H9 (cell line): Measurements from ENCODE around the gene ROBO4. TPM values are rescaled to one million over a fixed set of nuclear protein-coding genes. Genes with fewer than 3 reads are reported as not detected.

Source experiments
- DNase-seq: peaks from one replicate; pipeline ENCODE4 v3.0.0-alpha.2; 2017
- H2AFZ ChIP-seq: one replicate; pipeline ENCODE4 v1.6.1; 2013; ENCODE audit warnings: mild to moderate bottlenecking, low read length, control low read depth, moderate library complexity
- H2AK5ac ChIP-seq: 2 replicates; pipeline ENCODE4 v1.6.1; 2013; ENCODE audit warnings: low read length, control low read depth, mixed read lengths; ENCODE audit not compliant: insufficient read length
- H2BK120ac ChIP-seq: one replicate; pipeline ENCODE4 v1.6.1; 2013; ENCODE audit warnings: low read depth, mild to moderate bottlenecking, low read length, control low read depth, inconsistent platforms; ENCODE audit not compliant: poor library complexity, severe bottlenecking
- H2BK12ac ChIP-seq: 2 replicates; pipeline ENCODE4 v1.6.1; 2013; ENCODE audit warnings: low read length, control low read depth, mixed read lengths, low read depth; ENCODE audit not compliant: insufficient read length
- H2BK15ac ChIP-seq: 2 replicates; pipeline ENCODE4 v1.6.1; 2013; ENCODE audit warnings: low read depth, low read length, control low read depth
- H2BK20ac ChIP-seq: one replicate; pipeline ENCODE4 v1.6.1; 2013; ENCODE audit warnings: low read depth, mild to moderate bottlenecking, low read length, control low read depth, inconsistent platforms; ENCODE audit not compliant: poor library complexity, severe bottlenecking
- H2BK5ac ChIP-seq: 2 replicates; pipeline ENCODE4 v1.6.1; 2013; ENCODE audit warnings: low read length, control low read depth, mixed read lengths; ENCODE audit not compliant: insufficient read length
- H3K14ac ChIP-seq: 2 replicates; pipeline ENCODE4 v1.6.1; 2013; ENCODE audit warnings: low read length, control low read depth; ENCODE audit not compliant: insufficient read depth
- H3K18ac ChIP-seq: 2 replicates; pipeline ENCODE4 v1.6.1; 2013; ENCODE audit warnings: low read depth, mild to moderate bottlenecking, mixed read lengths, low read length, control low read depth; ENCODE audit not compliant: insufficient read length
- H3K23ac ChIP-seq: 2 replicates; pipeline ENCODE4 v1.6.1; 2013; ENCODE audit warnings: low read length, control low read depth, mixed read lengths, low read depth; ENCODE audit not compliant: insufficient read length
- H3K23me2 ChIP-seq: 2 replicates; pipeline ENCODE4 v1.6.1; 2013; ENCODE audit warnings: low read depth, mild to moderate bottlenecking, mixed read lengths, low read length, control low read depth; ENCODE audit not compliant: insufficient read length, poor library complexity, severe bottlenecking
- H3K27ac ChIP-seq: 2 replicates; pipeline ENCODE4 v1.5.1; 2013; ENCODE audit warnings: low read length, control low read depth, mixed read lengths, low read depth; ENCODE audit not compliant: insufficient read length
- H3K27me3 ChIP-seq: 2 replicates; pipeline ENCODE4 v1.6.1; 2013; ENCODE audit warnings: low read length, control low read depth, inconsistent platforms; ENCODE audit not compliant: insufficient read depth
- H3K4ac ChIP-seq: 2 replicates; pipeline ENCODE4 v1.6.1; 2013; ENCODE audit warnings: low read depth, mild to moderate bottlenecking, control low read depth, inconsistent platforms, low read length, moderate library complexity
- H3K4me1 ChIP-seq: 2 replicates; pipeline ENCODE4 v1.6.1; 2013; ENCODE audit warnings: low read length, control low read depth, inconsistent platforms; ENCODE audit not compliant: insufficient read depth
- H3K4me2 ChIP-seq: 2 replicates; pipeline ENCODE4 v1.6.1; 2013; ENCODE audit warnings: low read length, control low read depth, mixed read lengths; ENCODE audit not compliant: insufficient read length, insufficient read depth
- H3K56ac ChIP-seq: 2 replicates; pipeline ENCODE4 v1.6.1; 2013; ENCODE audit warnings: low read depth, mild to moderate bottlenecking, mixed read lengths, low read length, control low read depth; ENCODE audit not compliant: insufficient read length
- H3K79me1 ChIP-seq: 2 replicates; pipeline ENCODE4 v1.6.1; 2013; ENCODE audit warnings: low read depth, mild to moderate bottlenecking, moderate library complexity, low read length, control low read depth, inconsistent platforms; ENCODE audit not compliant: insufficient read depth, poor library complexity, severe bottlenecking
- H3K79me2 ChIP-seq: 2 replicates; pipeline ENCODE4 v1.6.1; 2013; ENCODE audit warnings: low read length, control low read depth, inconsistent platforms; ENCODE audit not compliant: insufficient read depth
- H3K9ac ChIP-seq: 2 replicates; pipeline ENCODE4 v1.6.1; 2013; ENCODE audit warnings: low read length, control low read depth, mixed read lengths; ENCODE audit not compliant: insufficient read length; ENCODE audit errors: extremely low read depth
- H3K9me3 ChIP-seq: one replicate; pipeline ENCODE4 v1.6.1; 2013; ENCODE audit warnings: low read depth, low read length, inconsistent platforms; ENCODE audit not compliant: control insufficient read depth
- H3T11ph ChIP-seq: one replicate; pipeline ENCODE4 v1.6.1; 2013; ENCODE audit warnings: mild to moderate bottlenecking, low read length, control low read depth, inconsistent platforms
- H4K20me1 ChIP-seq: one replicate; pipeline ENCODE4 v1.6.1; 2013; ENCODE audit not compliant: control insufficient read depth, insufficient read length, insufficient read depth
- H4K5ac ChIP-seq: 2 replicates; pipeline ENCODE4 v1.6.1; 2013; ENCODE audit warnings: low read depth, mild to moderate bottlenecking, mixed read lengths, low read length, control low read depth; ENCODE audit not compliant: insufficient read length
- H4K8ac ChIP-seq: replicated peaks from 2 replicates; pipeline ENCODE4 v1.6.1; 2013; ENCODE audit warnings: low read length, control low read depth, mixed read lengths, low read depth; ENCODE audit not compliant: insufficient read length
- H4K91ac ChIP-seq: 2 replicates; pipeline ENCODE4 v1.6.1; 2013; ENCODE audit warnings: low read depth, mild to moderate bottlenecking, moderate library complexity, mixed read lengths, low read length, control low read depth; ENCODE audit not compliant: insufficient read length
- H3K27ac Mint-ChIP-seq, 3 experiments: 2 replicates in 2 of 3; 3 replicates in 1 of 3; pipeline ENCODE4 v1.8.0; 2020 to 2021; ENCODE audit warnings: mixed read lengths in 3 of 3, mild to moderate bottlenecking in 1 of 3, moderate library complexity in 1 of 3
- H3K27me3 Mint-ChIP-seq: 2 replicates; pipeline ENCODE4 v1.8.0; 2021; ENCODE audit warnings: low read depth, mild to moderate bottlenecking, moderate library complexity, mixed read lengths
- H3K36me3 Mint-ChIP-seq, 3 experiments: 2 replicates in 2 of 3; 3 replicates in 1 of 3; pipeline ENCODE4 v1.8.0; 2020 to 2021; ENCODE audit warnings: low read depth in 3 of 3, mixed read lengths in 3 of 3; ENCODE audit not compliant: insufficient read depth in 1 of 3
- H3K4me1 Mint-ChIP-seq, 2 experiments: 2 replicates each; pipeline ENCODE4 v1.8.0; 2020; ENCODE audit warnings: mixed read lengths in 2 of 2
- H3K4me3 Mint-ChIP-seq, 2 experiments: 2 replicates in 1 of 2; 3 replicates in 1 of 2; pipeline ENCODE4 v1.8.0; 2020 to 2021; ENCODE audit warnings: mild to moderate bottlenecking in 2 of 2, mixed read lengths in 2 of 2, moderate library complexity in 1 of 2
- H3K9me3 Mint-ChIP-seq, 2 experiments: 2 replicates in 1 of 2; 3 replicates in 1 of 2; pipeline ENCODE4 v1.8.0; 2020; ENCODE audit warnings: mild to moderate bottlenecking in 2 of 2, mixed read lengths in 2 of 2, moderate library complexity in 1 of 2
- CTCF ChIP-seq: fragments of 200-600 bp; sonication (generic); conservative IDR thresholded peaks from 3 replicates; pipeline ENCODE4 v1.8.0; 2021; ENCODE audit warnings: antibody characterized with exemption, mild to moderate bottlenecking
- WGBS: extraction: QIAGEN DNeasy Blood & Tissue Kit; methylation state at CpG from one replicate; pipeline ENCODE4 v1.1.7; 2013; ENCODE audit warnings: missing lambda C conversion rate, low lambda C conversion rate, mixed read lengths; ENCODE audit not compliant: insufficient read length; ENCODE audit errors: extremely low coverage; 5-methylcytosine and 5-hydroxymethylcytosine counted together
- total RNA-seq: library from RNA; stranded (reverse); gene quantifications from 2 replicates; pipeline ENCODE4 v1.2.1, GENCODE V29; 2021

Gene ROBO4
- total RNA-seq, 1 experiment from 2014 or later = not detected

GRCh38 chr11:124938206-124938765 is 40.6 kb upstream of the ROBO4 start:
- Histone ChIP-seq H3K4me1 (no peaks in the 10 kb centered on the region), H4K20me1 (no peaks in the 10 kb centered on the region), H3K79me1 (no peaks in the 10 kb centered on the region), H3K9ac (no peak overlapping the region), H4K8ac (no peak overlapping the region), H2AK5ac (no peak overlapping the region), H4K91ac (no peak overlapping the region), H3K4me2 (no peak overlapping the region), H2AFZ (no peak overlapping the region), H2BK5ac (no peak overlapping the region), H3K14ac (no peak overlapping the region), H2BK12ac (no peak overlapping the region), H2BK15ac (no peak overlapping the region), H3K9me3 (no peaks in the 10 kb centered on the region), H4K5ac (no peak overlapping the region), H3K27ac (no peak overlapping the region), H3K56ac (no peak overlapping the region), H3K27me3 (no peaks in the 10 kb centered on the region; the same call in 1 of the 2 replicates), H3K23me2 (no peaks in the 10 kb centered on the region), H3K23ac (no peak overlapping the region), H3K4ac (no peak overlapping the region), H3K18ac (no peak overlapping the region), H2BK120ac (no peak overlapping the region), H3T11ph (no peak overlapping the region), H2BK20ac (no peak overlapping the region), H3K79me2 (no peaks in the 10 kb centered on the region)
- Mint-ChIP-seq H3K9me3 (no peaks in the 10 kb centered on the region), H3K4me1 (peaks cover 0 to 9% of the 10 kb centered on the region in 2 experiments; a peak in 1 of 4 replicates), H3K27ac (no peak overlapping the region), H3K36me3 (no peaks in the 10 kb centered on the region), H3K4me3 (no peak overlapping the region), H3K27me3 (peaks cover 31% of the 10 kb centered on the region)
- no CpG with 5 or more reads among the region's 6 CpGs for whole genome bisulfite sequencing
- TF ChIP-seq CTCF = no peak
- DNase-seq = no peak
